Right lung (tissue), 5 donors: Measurements from ENCODE around the gene SDK1. TPM values are rescaled to one million over a fixed set of nuclear protein-coding genes. Genes with fewer than 3 reads are reported as not detected.
A peak's percentile ranks its signal among the peaks of the same experiment; 100 is the strongest.

Source experiments
- DNase-seq, 2 donors: peaks; one replicate each; pipeline ENCODE4 v3.0.0-alpha.2; 2013
- polyA plus RNA-seq, 5 donors: library from polyadenylated mRNA; unstranded; fragments of 120-200 nt; gene quantifications; one replicate each; pipeline versions ENCODE4 v1.2.1 to v1.2.3, GENCODE V29; 2013; ENCODE audit warnings: inconsistent platforms in 1 of 5, low replicate concordance in 1 of 5; ENCODE audit not compliant: insufficient read length in 5 of 5, insufficient read depth in 1 of 5

Gene SDK1
- polyA plus RNA-seq, 5 donors, result 8.1 to 19.5 (median 9.5) TPM

GRCh38 chr7:3787717-3788264 is 486.7 kb downstream of the SDK1 start:
- peak; percentile 31 to 34 for DNase-seq

DNA sequence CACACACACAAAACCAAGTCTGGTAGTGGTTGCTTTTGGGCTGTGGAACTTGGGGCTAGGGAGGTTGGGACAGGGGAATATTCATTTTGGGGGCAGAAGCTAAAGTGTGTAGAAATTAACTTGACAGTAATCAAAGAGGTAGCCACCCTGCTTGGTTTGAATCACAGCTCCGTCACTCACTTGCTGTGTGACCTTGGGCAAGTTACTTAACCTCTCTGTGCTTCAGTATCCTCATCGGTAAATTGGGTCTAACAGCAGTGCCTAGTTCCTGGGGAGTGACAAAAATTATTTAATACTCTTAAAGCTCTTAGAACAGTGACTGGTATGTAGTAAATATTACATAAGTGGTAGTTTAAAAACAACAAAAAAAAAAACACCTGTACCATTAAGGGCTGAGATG is 489.8 kb downstream of the SDK1 start:
- DNase-seq, result no peak

DNA sequence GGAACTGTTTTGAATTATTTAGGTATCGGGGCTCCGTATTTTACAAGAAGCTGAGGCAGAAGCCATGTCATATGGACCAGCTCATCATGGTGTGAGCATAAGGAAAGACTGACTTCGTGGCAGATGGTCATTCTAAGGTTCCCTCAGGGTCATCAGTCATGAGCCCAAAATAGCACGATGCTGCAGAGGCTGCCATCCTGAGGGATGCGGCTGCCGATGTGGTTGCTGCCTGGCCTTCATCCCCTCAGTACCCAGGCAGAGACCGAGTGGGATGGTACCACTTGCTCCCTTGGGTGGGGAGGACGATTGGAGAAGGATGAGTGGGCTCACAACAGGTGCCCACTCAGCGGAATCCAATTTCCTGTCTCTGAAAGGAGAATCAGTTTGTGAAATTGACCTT is 490.3 kb downstream of the SDK1 start:
- no peak for DNase-seq

GRCh38 chr7:3795141-3795540 is 494.1 kb downstream of the SDK1 start:
- DNase-seq, result no peak

- no peak for DNase-seq
These were observed 494.7 kb downstream of the SDK1 start for GRCh38 chr7:3795781-3796180.

GRCh38 chr7:3805151-3805550 is 504.1 kb downstream of the SDK1 start:
- DNase-seq, result no peak

DNA sequence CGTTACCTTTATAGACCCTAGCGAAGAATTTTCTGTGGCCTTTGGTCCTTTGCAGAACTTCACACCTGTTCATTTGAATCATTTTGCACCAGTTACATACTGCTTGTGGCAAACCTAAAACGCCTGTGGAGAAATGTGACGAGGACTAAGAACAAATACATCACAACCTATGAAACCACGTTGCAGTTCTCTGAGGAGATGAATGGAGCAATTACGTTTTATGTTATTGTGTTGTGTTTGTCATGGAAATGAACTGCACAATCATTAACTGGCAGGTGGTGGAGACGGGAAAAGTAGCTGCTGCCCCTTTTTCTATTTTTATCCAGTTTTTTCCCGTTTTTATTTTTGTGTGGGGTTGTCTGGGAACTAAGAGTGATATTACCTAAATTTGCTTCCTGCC is 505.5 kb downstream of the SDK1 start:
- no peak for DNase-seq

- no peak for DNase-seq
These were observed 506.8 kb downstream of the SDK1 start for GRCh38 chr7:3807824-3808223.

GRCh38 chr7:3821488-3821887 is 520.4 kb downstream of the SDK1 start:
- DNase-seq, result peak; percentile 11 to 16

DNA sequence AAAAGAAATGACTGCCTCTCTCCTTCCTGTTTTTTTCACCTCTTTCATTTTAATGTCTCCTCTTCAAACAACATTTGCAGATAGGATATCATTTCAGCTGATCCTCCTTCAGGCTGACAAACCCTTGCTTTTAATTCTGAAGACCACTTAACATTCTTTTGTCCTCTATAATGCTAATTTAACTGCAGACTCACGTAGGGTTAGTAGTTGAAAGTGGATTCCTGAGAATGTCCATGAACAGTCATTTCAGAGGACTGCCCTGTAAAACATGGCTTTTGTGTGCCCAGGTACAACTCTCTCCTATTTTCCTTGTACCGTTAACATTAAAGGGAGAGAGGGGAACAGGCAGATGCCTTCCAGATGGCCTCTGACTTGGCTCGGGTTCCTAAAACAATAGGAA is 524.4 kb downstream of the SDK1 start:
- DNase-seq, result no peak

DNA sequence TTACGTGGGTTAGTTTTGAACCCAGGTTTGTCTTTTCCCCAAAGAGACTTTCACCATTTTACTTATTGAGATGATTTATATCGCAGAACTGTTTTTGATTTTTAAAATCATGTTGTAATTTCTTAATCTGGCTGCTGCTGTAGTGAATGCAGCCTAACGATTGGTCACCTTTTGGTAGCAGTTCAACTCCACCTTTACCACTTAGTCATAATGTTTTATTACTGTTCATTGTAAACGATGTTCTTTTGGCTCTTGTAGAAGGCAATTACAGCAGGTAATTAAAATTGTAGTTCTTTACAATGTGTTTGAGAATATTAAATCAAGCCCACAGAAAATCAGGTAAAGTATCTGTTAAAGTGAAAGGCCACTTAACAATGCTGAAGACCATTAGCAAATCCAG is 531.1 kb downstream of the SDK1 start:
- no peak for DNase-seq

DNA sequence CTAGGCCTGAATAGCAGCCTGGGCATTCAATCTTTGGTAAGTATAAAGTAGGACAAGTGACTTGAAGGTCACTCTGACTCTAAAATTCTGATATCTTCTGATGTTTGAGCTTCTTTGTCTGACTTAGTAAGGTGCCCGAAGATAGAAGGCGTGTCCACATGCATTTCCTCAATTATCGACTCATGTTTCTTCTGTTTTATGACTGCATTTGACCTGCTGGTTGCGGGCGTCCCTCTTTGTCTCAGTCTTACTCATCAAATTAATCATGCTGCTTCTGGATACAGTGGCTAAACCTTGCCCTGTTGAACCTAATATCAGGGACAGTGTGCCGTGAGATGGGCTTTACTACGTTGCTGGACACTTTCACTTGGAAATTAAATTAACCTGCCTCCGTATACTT is 534.1 kb downstream of the SDK1 start:
- DNase-seq, result no peak

GRCh38 chr7:3836855-3837254 is 535.8 kb downstream of the SDK1 start:
- no peak for DNase-seq

GRCh38 chr7:3844540-3845151 is 543.6 kb downstream of the SDK1 start:
- no peak for DNase-seq

GRCh38 chr7:3846738-3847137 is 545.7 kb downstream of the SDK1 start:
- DNase-seq, result no peak

GRCh38 chr7:3847336-3847735 is 546.3 kb downstream of the SDK1 start:
- no peak for DNase-seq

GRCh38 chr7:3859431-3859830 is 558.4 kb downstream of the SDK1 start:
- DNase-seq, result no peak

DNA sequence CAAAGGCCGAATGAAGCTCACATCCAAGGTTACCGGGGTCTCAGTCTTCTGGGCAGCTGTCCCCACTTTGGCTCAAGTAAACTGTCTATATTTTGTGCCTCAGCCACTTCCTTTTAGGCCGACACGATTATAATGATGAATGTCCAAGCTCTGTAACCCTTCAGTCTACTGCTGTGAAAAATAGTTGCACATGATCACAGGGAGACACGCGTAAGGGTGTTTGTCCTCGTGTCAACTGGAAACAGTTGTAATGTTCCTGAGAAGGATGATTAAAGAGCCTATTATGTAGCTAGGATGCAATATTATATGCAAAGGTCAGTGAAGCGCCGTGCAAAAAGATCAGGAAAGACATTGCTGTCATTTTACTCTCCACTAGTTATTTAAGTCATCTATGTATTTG is 559.9 kb downstream of the SDK1 start:
- no peak for DNase-seq

GRCh38 chr7:3861386-3861785 is 560.3 kb downstream of the SDK1 start:
- DNase-seq, result no peak

GRCh38 chr7:3861941-3862340 is 560.9 kb downstream of the SDK1 start:
- peak; percentile 83 to 89 for DNase-seq

- DNase-seq, result no peak
These were observed 561.7 kb downstream of the SDK1 start for GRCh38 chr7:3862774-3863173.

DNA sequence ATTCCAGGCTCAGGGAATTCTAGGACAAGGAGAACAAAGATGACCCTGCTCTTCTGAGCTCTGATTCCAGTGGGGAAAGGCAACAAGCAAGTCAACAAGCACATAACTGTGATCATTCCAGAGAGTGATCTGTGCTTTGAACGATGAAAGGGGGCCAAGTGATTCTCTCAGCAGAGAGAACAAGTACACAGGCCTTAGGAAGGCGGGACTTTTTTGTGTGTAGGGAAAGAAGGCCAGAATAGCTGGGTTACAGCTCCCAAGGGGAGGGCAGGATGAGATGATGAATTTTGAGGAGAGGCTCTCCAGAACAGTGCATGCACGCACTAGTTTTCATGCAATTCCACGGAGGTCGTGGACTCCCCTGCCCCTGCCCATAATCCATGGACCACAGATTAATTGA is 565.2 kb downstream of the SDK1 start:
- no peak for DNase-seq

DNA sequence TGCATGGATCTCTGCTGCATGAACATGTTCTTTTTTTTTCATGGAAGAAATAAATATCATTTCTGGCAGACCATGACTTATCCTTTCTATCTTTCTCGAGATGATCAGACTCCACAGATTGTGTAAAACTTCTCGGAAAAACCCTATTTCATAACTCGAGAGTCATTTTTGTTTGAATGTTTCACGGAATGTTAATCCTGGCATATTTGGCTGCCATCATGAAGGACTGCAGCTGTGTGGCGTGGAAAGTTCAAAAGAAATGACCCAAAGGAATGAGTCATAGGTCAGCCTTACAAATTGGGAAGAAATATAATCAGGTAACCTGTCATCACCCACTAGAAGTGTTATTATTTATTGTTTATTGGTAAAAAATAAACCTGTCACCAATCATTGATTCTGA is 566.8 kb downstream of the SDK1 start:
- DNase-seq, result peak; percentile 76 to 79

DNA sequence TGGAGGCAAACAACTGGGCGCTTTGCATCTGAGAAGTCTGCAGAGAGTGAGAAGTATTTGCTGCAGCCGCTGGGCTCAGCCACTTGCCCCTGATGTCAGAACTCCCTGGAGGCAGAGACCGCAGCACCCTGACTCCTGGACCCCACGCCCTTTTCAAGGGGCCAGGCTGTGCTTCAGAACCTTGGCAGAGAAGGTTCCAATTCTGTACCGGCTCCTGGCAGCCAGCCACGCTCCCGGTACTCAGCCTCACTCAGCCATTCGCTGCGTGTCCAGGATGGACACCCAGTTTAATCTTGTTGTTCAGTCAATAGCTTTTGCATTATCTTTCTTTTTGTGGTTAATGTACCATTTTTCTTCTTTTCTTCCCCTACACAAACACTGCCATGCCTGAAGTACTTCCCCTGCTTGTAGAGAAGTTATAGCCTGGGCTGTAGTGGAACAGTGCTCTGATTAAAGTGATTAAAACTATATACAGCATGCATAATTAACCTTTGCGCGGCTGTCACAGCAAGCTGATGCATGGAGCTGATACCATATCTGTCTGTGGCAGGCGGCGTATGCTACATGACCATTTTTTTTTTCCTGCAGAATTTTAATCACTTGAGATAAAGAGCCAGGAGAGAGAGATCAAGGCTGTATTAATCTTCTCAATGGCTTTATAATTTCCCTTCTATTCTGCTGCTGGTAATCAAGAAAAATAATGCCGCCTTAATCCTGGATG is 578.5 kb downstream of the SDK1 start:
- no peak for DNase-seq
